ENCODE data around the gene MARF1.
"Not testable (repeated sequence)": the region's sequence is repeated elsewhere in the genome, so short reads cannot be mapped to it uniquely, and the experiment has no call there.

MARF1 gene

DNA sequence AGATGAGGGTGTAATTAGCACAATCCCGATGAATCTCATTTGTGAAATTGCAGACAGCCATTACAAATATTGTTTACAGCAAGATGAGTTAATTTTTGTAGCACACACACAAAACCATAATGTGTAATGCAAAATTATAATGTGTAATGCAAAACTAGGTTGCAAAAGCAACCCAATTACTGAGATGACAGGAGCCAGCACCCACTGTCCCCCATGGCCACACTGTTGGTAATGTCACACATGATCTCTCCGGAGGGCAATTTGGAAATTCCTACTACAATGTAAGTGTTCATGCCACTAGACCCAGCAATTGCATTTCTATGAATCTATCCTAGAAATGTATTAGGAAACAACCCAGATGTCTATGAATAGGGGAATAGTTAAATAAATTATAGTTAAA is 76.9 kb downstream of the MARF1 start:
- DNase-seq, result no peak

DNA sequence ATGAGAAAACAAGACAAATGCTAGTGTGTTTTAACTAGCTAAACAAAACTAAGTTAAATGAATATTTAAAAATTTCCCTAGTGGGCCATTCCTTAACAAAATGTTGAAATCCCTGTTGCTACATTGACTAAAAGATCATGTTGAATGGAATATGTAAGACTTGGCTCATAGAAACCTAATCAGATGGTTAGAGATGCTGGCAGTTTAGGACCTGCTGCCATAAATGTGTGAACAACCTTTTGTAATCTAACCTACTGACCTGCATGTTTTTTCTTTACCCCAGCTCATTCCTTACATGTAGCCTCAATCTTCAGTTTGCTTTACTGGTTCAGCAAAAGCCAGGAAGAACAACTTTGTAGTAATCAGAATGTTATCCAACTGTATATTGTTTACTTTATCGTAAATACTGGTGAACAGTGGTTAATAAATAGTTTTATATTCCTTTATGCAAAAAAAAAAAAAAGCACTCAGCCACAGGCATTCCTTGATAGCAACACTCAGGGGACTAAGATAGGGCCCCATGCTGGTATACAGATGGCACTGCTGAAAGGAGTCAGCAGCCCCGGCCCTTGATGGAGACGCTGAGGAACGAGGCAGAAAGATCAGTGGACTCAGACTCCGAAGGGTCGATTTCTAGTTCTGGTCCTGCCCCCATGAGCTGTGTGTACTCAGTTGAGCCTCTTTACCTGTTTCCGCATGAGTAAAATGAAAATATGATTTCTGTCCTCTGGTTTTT is 78.2 kb downstream of the MARF1 start:
- DNase-seq, result no peak

DNA sequence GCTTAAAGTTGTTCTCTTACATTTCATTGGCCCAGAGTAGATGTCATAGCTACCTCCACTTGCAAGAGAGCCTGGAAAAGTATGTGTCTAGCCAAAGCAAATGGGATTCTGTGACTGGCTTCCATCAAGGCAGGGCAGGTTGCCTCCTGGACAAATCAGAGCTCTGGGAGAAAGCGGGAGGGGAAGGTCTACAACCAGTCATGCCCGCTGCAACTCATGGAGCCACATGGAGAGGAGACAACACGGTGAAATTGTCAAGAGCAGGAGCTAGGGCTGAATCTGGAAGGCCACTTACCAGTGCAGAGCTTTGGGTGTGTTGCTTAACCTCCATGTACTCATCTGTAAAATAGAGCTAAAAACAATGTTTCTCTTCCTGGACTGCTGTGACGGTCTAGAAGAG is 83.8 kb downstream of the MARF1 start:
- DNase-seq, result no peak

DNA sequence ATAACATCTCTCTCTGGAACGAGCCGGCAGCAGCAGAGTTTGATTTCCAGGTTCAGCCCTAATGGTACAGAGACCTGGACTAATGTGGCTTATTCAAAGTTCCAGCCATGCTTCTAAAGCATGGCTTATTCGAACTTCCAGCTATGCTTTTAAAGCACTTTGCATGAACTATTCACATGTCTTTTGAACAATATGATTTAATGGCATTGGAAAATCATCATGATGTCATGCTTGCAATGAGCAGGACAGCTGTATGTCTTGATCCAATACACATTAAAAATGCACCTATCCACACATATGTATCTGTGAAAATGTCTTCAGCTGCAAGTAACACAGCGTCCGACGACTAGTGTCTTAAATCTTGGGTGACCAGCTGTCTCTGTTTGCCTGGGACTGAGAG is 85.7 kb downstream of the MARF1 start:
- no peak for DNase-seq

DNA sequence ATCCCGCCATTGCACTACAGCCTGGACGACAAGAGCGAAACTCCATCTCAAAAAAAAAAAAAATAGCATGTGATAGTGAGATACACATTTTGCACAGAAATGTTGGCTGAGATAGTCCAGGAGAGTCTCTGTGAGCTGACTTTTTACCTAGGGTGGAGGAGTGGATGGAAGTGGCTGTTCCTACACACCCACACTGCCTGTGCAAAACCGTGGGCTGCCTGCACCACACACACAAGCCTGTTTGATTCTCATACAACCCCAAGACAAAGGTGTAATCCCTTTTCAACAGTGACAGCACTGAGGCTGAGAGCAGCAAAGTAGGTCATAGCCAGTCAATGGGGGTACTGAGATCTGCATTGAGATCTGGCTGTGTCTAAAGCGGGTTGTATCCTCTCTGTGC is 86.8 kb downstream of the MARF1 start:
- no peak for DNase-seq

DNA sequence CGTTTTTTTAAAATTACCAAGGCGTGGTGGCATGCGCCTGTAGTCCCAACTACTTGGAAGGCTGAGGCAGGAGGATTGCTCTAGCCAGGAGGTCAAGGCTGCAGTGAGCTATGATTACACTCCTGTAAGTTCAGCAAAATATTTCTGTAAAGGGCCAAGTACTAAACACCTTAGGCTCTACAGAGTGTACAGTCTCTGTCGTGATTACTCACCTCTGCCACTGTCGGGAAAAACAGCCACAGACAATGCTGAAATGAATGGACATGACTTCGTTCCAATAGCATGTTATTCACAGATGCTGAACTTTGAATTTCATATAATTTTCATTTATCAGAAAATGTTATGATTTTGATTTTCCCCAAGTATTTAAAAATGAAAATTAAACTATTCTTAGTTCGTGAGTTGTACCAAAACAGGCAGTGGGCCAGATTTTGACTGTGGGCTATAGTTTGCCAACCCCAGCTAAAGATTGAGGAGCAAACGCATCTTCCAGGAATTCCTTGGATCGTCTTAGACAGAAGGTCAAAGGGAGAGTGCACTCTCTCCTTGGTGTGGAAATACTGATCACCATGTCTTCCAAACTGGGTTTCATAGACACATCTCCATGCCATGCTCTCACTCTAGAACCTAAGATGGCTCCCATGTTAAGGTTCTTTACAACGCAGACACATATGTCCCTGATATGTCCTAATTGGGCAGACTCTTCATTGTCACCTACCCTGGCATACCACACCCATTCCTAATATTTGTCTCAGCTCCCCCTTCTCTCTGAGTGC is 89.5 kb downstream of the MARF1 start:
- no peak for DNase-seq

DNA sequence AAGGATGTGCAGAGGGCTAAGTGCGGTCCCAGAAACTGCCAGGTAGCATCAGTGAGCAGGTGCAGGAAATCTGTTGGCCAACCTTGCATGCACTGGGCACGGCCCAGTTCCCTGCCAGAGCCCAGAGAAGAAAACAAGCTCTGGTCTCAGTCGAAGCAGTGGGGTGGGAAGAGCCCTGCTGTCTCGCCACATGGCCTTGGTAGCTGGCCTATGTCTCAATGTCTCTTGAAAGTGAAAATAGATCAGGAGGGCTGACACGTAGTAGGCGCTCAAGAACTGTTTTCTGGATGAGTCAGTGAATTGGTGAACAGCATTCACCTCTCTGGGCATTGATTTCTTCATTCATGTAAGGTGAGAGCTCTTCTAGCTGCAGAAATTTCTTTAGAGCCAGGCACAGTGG is 90.4 kb downstream of the MARF1 start:
- no peak for DNase-seq

DNA sequence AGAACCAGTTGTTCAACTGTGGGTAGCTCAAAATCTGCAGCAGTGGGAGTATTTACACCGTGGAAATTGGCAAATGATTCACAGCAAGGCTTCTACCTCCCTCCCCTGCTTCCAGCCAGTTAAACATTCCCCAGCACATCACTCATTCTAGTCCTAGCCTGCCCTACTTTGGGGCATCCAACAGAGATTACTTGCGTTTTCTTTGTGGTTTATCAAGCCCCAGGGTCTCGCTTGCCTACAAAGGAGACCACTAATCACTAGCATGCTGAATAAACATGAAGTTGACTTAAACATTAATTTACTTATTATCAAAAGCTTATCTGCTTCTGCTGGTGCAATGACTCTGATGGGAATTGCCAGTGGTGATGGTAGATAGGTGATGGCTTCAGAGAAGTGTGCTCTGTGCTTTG is 94.5 kb downstream of the MARF1 start:
- no peak for DNase-seq

DNA sequence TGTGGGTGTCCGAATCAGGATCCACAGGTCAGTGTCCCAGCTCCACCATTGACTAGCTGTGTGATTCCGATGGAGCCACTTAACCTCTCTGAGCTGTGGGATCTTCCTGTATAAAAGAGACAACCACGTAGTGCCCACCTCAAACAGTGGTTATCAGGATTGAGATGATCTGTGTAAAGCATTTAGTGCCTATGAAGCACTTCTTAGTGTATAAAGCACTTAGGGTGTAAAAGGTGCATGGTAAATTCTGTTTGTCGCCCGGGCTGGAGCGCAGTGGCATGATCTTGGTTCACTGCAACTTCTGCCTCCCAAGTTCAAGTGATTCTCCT is 95.2 kb downstream of the MARF1 start:
- no peak for DNase-seq

DNA sequence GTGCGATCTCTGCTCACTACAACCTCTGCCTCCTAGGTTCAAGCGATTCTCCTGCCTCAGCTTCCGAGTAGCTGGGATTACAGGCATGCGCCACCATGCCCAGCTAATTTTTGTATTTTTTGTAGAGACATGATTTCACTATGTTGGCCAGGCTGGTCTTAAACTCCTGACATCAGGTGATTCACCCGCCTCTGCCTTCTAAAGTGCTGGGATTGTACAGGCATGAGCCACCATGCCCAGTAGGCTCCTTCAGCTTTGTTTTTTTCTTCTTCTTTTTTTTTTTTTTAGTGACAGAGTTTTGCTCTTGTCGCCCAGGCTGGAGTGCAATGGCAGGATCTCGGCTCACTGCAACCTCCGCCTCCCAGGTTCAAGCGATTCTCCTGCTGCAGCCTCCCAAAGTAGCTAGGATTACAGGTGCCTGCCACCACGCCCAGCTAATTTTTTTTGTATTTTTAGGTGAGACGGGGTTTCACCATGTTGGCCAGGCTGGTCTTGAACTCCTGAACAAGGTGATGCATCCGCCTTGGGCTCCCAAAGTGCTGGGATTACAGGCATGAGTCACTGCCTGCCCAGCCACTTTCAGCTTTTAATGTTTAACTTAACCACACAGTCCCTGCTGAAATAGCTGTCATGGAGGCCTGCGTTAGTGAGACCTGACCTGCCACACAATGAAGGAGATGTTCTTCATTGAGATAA is 95.7 kb downstream of the MARF1 start:
- DNase-seq, result not testable (repeated sequence)

DNA sequence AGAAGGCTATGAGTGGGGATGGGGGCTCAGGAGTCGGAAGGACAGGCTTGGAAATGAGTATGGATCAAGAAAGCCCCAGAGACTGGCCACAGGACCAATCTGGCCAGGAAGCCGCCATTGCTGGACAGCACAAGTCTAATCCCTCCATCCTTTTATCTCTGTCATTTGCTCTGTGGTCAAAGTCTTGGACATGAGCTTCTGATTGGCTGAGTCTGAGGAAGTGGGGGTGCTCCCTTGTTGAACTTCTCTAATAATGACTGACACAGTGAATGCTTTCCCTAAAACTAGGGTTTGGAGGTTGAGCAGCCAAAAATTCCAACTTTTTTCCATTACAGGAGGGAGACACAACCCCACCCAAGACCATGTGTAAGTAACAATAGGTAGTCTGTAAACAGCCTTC is 97.4 kb downstream of the MARF1 start:
- no peak for DNase-seq

DNA sequence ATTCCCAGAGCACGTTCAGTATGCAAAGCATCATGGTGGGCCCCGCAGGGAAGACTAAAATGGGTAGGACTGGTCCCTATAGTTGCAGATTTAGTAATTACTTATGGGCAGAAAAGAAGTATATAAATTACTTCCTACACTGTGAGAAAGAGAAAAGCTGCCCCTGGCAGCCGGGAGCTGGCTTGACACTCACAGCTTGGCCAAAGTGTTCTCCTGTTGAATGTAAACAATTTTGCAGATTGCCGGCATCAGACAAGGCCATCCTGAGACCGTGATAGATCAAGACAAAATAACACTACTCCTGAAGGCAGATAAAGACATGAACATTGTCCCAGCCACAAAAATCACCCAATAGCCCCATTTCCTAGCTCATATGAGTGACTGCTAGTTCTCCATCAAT is 98.5 kb downstream of the MARF1 start:
- no peak for DNase-seq
